Gastrocnemius medialis (tissue), 4 donors: ENCODE data around the gene CCDC68. TPM values are rescaled to one million over a fixed set of nuclear protein-coding genes. Genes with fewer than 3 reads are reported as not detected.

Experiments
- ATAC-seq, 2 donors: fragments of 150-250 bp; one replicate each; pipeline ENCODE4 v1.9.1; 2016
- DNase-seq, 2 donors: peaks; one replicate each; pipeline ENCODE4 v3.0.0-alpha.2; 2019
- H3K27ac ChIP-seq, 4 donors: fragments of 200-600 bp; sonication (generic); 1 replicate in 1 of 4; 2 replicates in 3 of 4; pipeline ENCODE4 v1.5.1; 2016 to 2018; ENCODE audit warnings: mild to moderate bottlenecking in 2 of 4, moderate library complexity in 1 of 4
- H3K27me3 ChIP-seq, 3 donors: fragments of 200-600 bp; sonication (generic) in 2 of 3; 1 replicate in 1 of 3; 2 replicates in 2 of 3; pipeline versions ENCODE4 v1.5.1 to v1.6.0; 2016 to 2019; ENCODE audit warnings: mild to moderate bottlenecking in 1 of 3, moderate library complexity in 1 of 3
- H3K36me3 ChIP-seq, 2 donors: fragments of 200-600 bp; sonication (generic) in 1 of 2; one replicate each; pipeline ENCODE4 v1.5.1; 2017 to 2018
- H3K4me1 ChIP-seq, 2 donors: fragments of 200-600 bp; sonication (generic) in 1 of 2; one replicate each; pipeline ENCODE4 v1.5.1; 2016 to 2017; ENCODE audit warnings: mild to moderate bottlenecking in 2 of 2
- H3K4me3 ChIP-seq, 4 donors: fragments of 200-600 bp; sonication (generic) in 3 of 4; 1 replicate in 1 of 4; 2 replicates in 3 of 4; pipeline ENCODE4 v1.5.1; 2016 to 2019; ENCODE audit warnings: mild to moderate bottlenecking in 2 of 4
- H3K9me3 ChIP-seq, 3 donors: fragments of 200-600 bp; sonication (generic) in 2 of 3; 1 replicate in 1 of 3; 2 replicates in 2 of 3; pipeline ENCODE4 v1.5.1; 2016 to 2019
- CTCF ChIP-seq, 5 experiments: fragments of 450-650 bp in 3 of 5; fragments of 200-600 bp in 2 of 5; sonication (generic) in 2 of 5; IDR thresholded peaks in 4 of 5; conservative IDR thresholded peaks in 1 of 5; 1 replicate in 4 of 5; 2 replicates in 1 of 5; pipeline ENCODE4 v1.5.1; 2016 to 2019; ENCODE audit warnings: antibody characterized with exemption in 5 of 5, mild to moderate bottlenecking in 3 of 5, moderate library complexity in 3 of 5
- POLR2A ChIP-seq, 2 donors: fragments of 450-650 bp; IDR thresholded peaks; one replicate each; pipeline ENCODE4 v1.6.1; 2017; ENCODE audit warnings: antibody characterized with exemption in 2 of 2, mild to moderate bottlenecking in 2 of 2, moderate library complexity in 2 of 2
- in situ Hi-C, 4 donors: fragments of 200-750 bp; cut with MboI; loops; one replicate each; pipeline versions ENCODE4 v1.15.0 to v1.8.0; 2017; ENCODE audit warnings: low sequenced_read_pairs in 4 of 4
- intact Hi-C: fragments of 100-400 bp; cut with DNase I; formaldehyde crosslinking; loops from one replicate; pipeline ENCODE4 v1.15.1; 2023; ENCODE audit warnings: low total_unique reads
- total RNA-seq, 4 donors: library from RNA; depleted of rRNA; stranded (reverse); fragments of >200 nt; gene quantifications; one replicate each; pipeline versions ENCODE4 v1.1.0 to v1.2.3, GENCODE V29; 2016

The CCDC68 gene
- total RNA-seq, 4 donors from 2014 or later = 2.4 to 6.0 (median 4.5) TPM

GRCh38 chr18:54909538-54909937, 49.7 kb downstream of the CCDC68 start:
- DNase-seq = no peak
- Histone ChIP-seq H3K9me3 (no peaks in the 10 kb centered on the region), H3K36me3 (no peaks in the 10 kb centered on the region), H3K27ac (no peak overlapping the region), H3K27me3 (no peaks in the 10 kb centered on the region), H3K4me3 (no peak overlapping the region), H3K4me1 (no peaks in the 10 kb centered on the region)
- TF ChIP-seq POLR2A (IDR thresholded peaks at IDR 0.05) = no peak
- no peak for TF ChIP-seq CTCF (IDR thresholded peaks at IDR 0.05 in 4 of 5, conservative IDR thresholded peaks at IDR 0.05 in 1 of 5)
- ATAC-seq = no peak
- in situ Hi-C loops (no loop called here), intact Hi-C loops (no loop called here)

GRCh38 chr18:54906331-54907185, 52.7 kb downstream of the CCDC68 start:
- Histone ChIP-seq H3K9me3 (no peaks in the 10 kb centered on the region), H3K36me3 (no peaks in the 10 kb centered on the region), H3K27ac (no peak overlapping the region), H3K4me1 (no peaks in the 10 kb centered on the region), H3K27me3 (no peaks in the 10 kb centered on the region), H3K4me3 (no peak overlapping the region)
- no peak for ATAC-seq
- intact Hi-C loops (no loop called here), in situ Hi-C loops (no loop called here)
- TF ChIP-seq CTCF (IDR thresholded peaks at IDR 0.05 in 4 of 5, conservative IDR thresholded peaks at IDR 0.05 in 1 of 5) (no peak), POLR2A (IDR thresholded peaks at IDR 0.05) (no peak)
- DNase-seq = no peak

GRCh38 chr18:54905629-54906028, 53.6 kb downstream of the CCDC68 start:
- ATAC-seq (no peak), DNase-seq (no peak)
- in situ Hi-C loops = no loop called here
- Histone ChIP-seq H3K4me1 (no peaks in the 10 kb centered on the region), H3K4me3 (no peak overlapping the region), H3K27me3 (no peaks in the 10 kb centered on the region), H3K36me3 (no peaks in the 10 kb centered on the region), H3K27ac (no peak overlapping the region), H3K9me3 (no peaks in the 10 kb centered on the region)
- TF ChIP-seq POLR2A (IDR thresholded peaks at IDR 0.05) (no peak), CTCF (IDR thresholded peaks at IDR 0.05 in 4 of 5, conservative IDR thresholded peaks at IDR 0.05 in 1 of 5) (no peak)
- intact Hi-C loops = no loop called here

GRCh38 chr18:54904581-54904980, 54.7 kb downstream of the CCDC68 start:
- no peak overlapping the region for H3K4me3 ChIP-seq
- no peaks in the 10 kb centered on the region for H3K4me1 ChIP-seq
- TF ChIP-seq POLR2A (IDR thresholded peaks at IDR 0.05) (no peak), CTCF (IDR thresholded peaks at IDR 0.05 in 4 of 5, conservative IDR thresholded peaks at IDR 0.05 in 1 of 5) (no peak)
- DNase-seq (no peak), ATAC-seq (no peak)
- intact Hi-C loops = no loop called here
- H3K9me3 ChIP-seq = no peaks in the 10 kb centered on the region
- no peaks in the 10 kb centered on the region for H3K27me3 ChIP-seq
- in situ Hi-C loops = no loop called here
- no peaks in the 10 kb centered on the region for H3K36me3 ChIP-seq
- H3K27ac ChIP-seq = no peak overlapping the region
